HepG2 (cell line): ENCODE results near the gene OR2AG2.

Source experiments
- MXD3 ChIP-seq: IDR thresholded peaks from 2 replicates; pipeline ENCODE4 v1.6.1; 2016; ENCODE audit warnings: mild to moderate bottlenecking, missing biosample characterization, missing genetic modification reagents
- TCF12 ChIP-seq, 2 experiments: fragments of 450-650 bp in 1 of 2; sonication (generic) in 1 of 2; formaldehyde crosslinking in 1 of 2; IDR thresholded peaks; 2 replicates each; pipeline versions ENCODE4 v1.6.1 to v1.8.0; 2017 to 2022; ENCODE audit warnings: antibody characterized with exemption in 1 of 2, mild to moderate bottlenecking in 1 of 2, missing genetic modification reagents in 1 of 2, moderate library complexity in 1 of 2
- TF ChIP-seq, protein P1 (sequence below): IDR thresholded peaks from 2 replicates; pipeline ENCODE4 v1.6.1; 2012; ENCODE audit warnings: inconsistent platforms

DNA sequence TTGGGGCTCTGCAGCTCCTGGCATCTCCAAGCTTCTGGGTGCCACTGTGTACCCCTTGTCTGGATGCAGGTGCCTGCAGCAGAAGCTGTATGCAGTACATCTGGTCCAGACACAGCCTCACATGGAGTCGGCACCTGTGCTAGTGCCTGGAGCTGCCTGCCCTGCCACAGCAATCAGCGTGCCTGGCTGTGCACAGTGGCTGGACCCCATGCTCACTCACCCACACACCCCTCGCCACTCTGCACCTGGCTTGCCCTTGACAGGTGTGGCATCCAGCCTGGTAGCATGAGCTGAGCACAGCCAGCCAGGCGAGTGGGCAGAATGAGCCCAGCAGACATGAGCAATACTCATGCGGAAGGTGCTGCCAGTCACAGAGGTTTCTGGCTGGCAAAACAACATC, 47.2 kb upstream of the OR2AG2 start:
- TF ChIP-seq, protein P1, sequence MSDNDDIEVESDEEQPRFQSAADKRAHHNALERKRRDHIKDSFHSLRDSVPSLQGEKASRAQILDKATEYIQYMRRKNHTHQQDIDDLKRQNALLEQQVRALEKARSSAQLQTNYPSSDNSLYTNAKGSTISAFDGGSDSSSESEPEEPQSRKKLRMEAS, result no peak
- TF ChIP-seq TCF12 (IDR thresholded peaks at IDR 0.05), result no peak
- no peak for TF ChIP-seq TCF12 (CRISPR knock-in tag; IDR thresholded peaks at IDR 0.05)
- TF ChIP-seq MXD3 (CRISPR knock-in tag), result no peak
